Measurements from ENCODE around the gene MCF2L2.

MCF2L2 gene

GRCh38 chr3:183313351-183313750 is 115.1 kb downstream of the MCF2L2 start:
- Histone ChIP-seq H3K4me2 (ENCODE audit: low read length) (no peak overlapping the region), H3K36me3 (ENCODE audit: insufficient read depth, low read length) (no peaks in the 10 kb centered on the region), H3K4me1 (ENCODE audit: control insufficient read depth, insufficient read depth, low read length) (peaks cover 15% of the 10 kb centered on the region), H3K9ac (ENCODE audit: low read depth, low read length) (no peak overlapping the region), H3K4me3 (ENCODE audit: low read length) (no peak overlapping the region), H3K9me3 (replicated peaks; ENCODE audit: low read length) (no peaks in the 10 kb centered on the region), H3K27me3 (ENCODE audit: control insufficient read depth, insufficient read depth, low read length) (no peaks in the 10 kb centered on the region)

- Histone ChIP-seq H3K27me3 (ENCODE audit: control insufficient read depth, insufficient read depth, low read length) (no peaks in the 10 kb centered on the region), H3K9ac (ENCODE audit: low read depth, low read length) (no peak overlapping the region), H3K36me3 (ENCODE audit: insufficient read depth, low read length) (no peaks in the 10 kb centered on the region), H3K4me1 (ENCODE audit: control insufficient read depth, insufficient read depth, low read length) (peaks cover 8% of the 10 kb centered on the region), H3K4me3 (ENCODE audit: low read length) (no peak overlapping the region), H3K4me2 (ENCODE audit: low read length) (no peak overlapping the region), H3K9me3 (replicated peaks; ENCODE audit: low read length) (no peaks in the 10 kb centered on the region)
These were observed 116.0 kb downstream of the MCF2L2 start for GRCh38 chr3:183312433-183312832.

DNA sequence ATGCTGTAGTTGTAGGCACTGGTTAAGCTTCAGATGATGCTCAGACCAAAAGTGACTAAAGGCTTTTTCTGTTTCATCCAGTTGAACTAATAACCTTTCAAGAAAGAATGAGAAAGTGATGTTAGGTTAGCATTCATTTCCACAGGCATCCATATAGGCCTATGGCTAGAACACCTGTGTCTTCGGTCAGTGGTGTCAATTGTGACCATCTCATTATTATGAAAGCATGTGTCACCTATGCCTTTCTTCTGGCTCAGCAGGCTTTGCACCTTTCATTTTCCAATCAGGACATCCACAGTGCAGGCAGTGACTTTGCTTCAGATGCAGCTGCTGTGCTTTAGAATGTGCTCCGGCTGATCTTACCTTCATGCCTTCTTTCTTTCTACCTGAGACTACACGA is 117.5 kb downstream of the MCF2L2 start:
- H3K9ac ChIP-seq (ENCODE audit: low read depth, low read length) = no peak overlapping the region
- no peak overlapping the region for H3K4me3 ChIP-seq (ENCODE audit: low read length)
- H3K27me3 ChIP-seq (ENCODE audit: control insufficient read depth, insufficient read depth, low read length) = no peaks in the 10 kb centered on the region
- H3K9me3 ChIP-seq (replicated peaks; ENCODE audit: low read length) = no peaks in the 10 kb centered on the region
- peaks cover 19% of the 10 kb centered on the region for H3K4me1 ChIP-seq (ENCODE audit: control insufficient read depth, insufficient read depth, low read length)
- no peaks in the 10 kb centered on the region for H3K36me3 ChIP-seq (ENCODE audit: insufficient read depth, low read length)
- no peak overlapping the region for H3K4me2 ChIP-seq (ENCODE audit: low read length)

- no peaks in the 10 kb centered on the region for H3K36me3 ChIP-seq (ENCODE audit: insufficient read depth, low read length)
- no peak overlapping the region for H3K9ac ChIP-seq (ENCODE audit: low read depth, low read length)
- H3K4me3 ChIP-seq (ENCODE audit: low read length) = no peak overlapping the region
- H3K4me2 ChIP-seq (ENCODE audit: low read length) = no peak overlapping the region
- no peaks in the 10 kb centered on the region for H3K27me3 ChIP-seq (ENCODE audit: control insufficient read depth, insufficient read depth, low read length)
- H3K4me1 ChIP-seq (ENCODE audit: control insufficient read depth, insufficient read depth, low read length) = peaks cover 19% of the 10 kb centered on the region
- H3K9me3 ChIP-seq (replicated peaks; ENCODE audit: low read length) = no peaks in the 10 kb centered on the region
These were observed 119.1 kb downstream of the MCF2L2 start for GRCh38 chr3:183309276-183309675.

GRCh38 chr3:183308751-183309150 is 119.7 kb downstream of the MCF2L2 start:
- H3K9me3 ChIP-seq (replicated peaks; ENCODE audit: low read length) = no peaks in the 10 kb centered on the region
- H3K4me2 ChIP-seq (ENCODE audit: low read length) = no peak overlapping the region
- H3K4me1 ChIP-seq (ENCODE audit: control insufficient read depth, insufficient read depth, low read length) = peaks cover 19% of the 10 kb centered on the region
- H3K4me3 ChIP-seq (ENCODE audit: low read length) = no peak overlapping the region
- no peaks in the 10 kb centered on the region for H3K27me3 ChIP-seq (ENCODE audit: control insufficient read depth, insufficient read depth, low read length)
- H3K36me3 ChIP-seq (ENCODE audit: insufficient read depth, low read length) = no peaks in the 10 kb centered on the region
- H3K9ac ChIP-seq (ENCODE audit: low read depth, low read length) = no peak overlapping the region

- H3K4me3 ChIP-seq (ENCODE audit: low read length) = no peak overlapping the region
These were observed 120.7 kb downstream of the MCF2L2 start for GRCh38 chr3:183307749-183308148.

GRCh38 chr3:183306798-183307671 is 121.4 kb downstream of the MCF2L2 start:
- Histone ChIP-seq H3K36me3 (ENCODE audit: insufficient read depth, low read length) (no peaks in the 10 kb centered on the region), H3K9me3 (replicated peaks; ENCODE audit: low read length) (no peaks in the 10 kb centered on the region), H3K9ac (ENCODE audit: low read depth, low read length) (no peak overlapping the region), H3K4me2 (ENCODE audit: low read length) (no peak overlapping the region), H3K27me3 (ENCODE audit: control insufficient read depth, insufficient read depth, low read length) (no peaks in the 10 kb centered on the region), H3K4me3 (ENCODE audit: low read length) (no peak overlapping the region), H3K4me1 (ENCODE audit: control insufficient read depth, insufficient read depth, low read length) (peaks cover 24% of the 10 kb centered on the region)

More at GRCh38 chr3:183307749-183308148, 120.7 kb downstream of the MCF2L2 start:
- no peaks in the 10 kb centered on the region for H3K36me3 ChIP-seq (ENCODE audit: insufficient read depth, low read length)
- H3K9me3 ChIP-seq (replicated peaks; ENCODE audit: low read length) = no peaks in the 10 kb centered on the region
- no peak overlapping the region for H3K9ac ChIP-seq (ENCODE audit: low read depth, low read length)
- no peaks in the 10 kb centered on the region for H3K27me3 ChIP-seq (ENCODE audit: control insufficient read depth, insufficient read depth, low read length)
- H3K4me1 ChIP-seq (ENCODE audit: control insufficient read depth, insufficient read depth, low read length) = peaks cover 19% of the 10 kb centered on the region
- H3K4me2 ChIP-seq (ENCODE audit: low read length) = no peak overlapping the region

DNA sequence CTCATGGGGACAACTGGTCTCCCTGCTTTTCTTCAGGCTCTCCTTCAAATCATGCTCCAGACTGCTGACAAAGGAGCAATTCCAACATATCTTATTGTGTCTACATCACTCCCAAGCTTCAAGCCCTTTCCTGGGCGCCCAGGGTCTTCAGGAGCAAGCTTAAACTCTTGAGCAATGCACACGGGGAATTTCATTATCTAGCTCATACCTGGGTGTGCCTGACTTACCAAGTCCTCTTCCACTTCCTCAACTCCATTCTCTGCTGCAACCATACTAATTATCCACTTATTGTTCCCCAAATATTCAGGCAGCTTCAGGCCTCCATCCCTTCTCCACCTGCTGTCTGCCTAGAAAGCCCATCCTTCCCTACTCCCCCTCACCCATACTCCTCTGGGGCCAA is 124.7 kb downstream of the MCF2L2 start:
- no peak overlapping the region for H3K4me2 ChIP-seq (ENCODE audit: low read length)
- no peak overlapping the region for H3K9ac ChIP-seq (ENCODE audit: low read depth, low read length)
- no peaks in the 10 kb centered on the region for H3K9me3 ChIP-seq (replicated peaks; ENCODE audit: low read length)
- H3K4me3 ChIP-seq (ENCODE audit: low read length) = no peak overlapping the region
- no peaks in the 10 kb centered on the region for H3K36me3 ChIP-seq (ENCODE audit: insufficient read depth, low read length)
- peaks cover 42% of the 10 kb centered on the region for H3K4me1 ChIP-seq (ENCODE audit: control insufficient read depth, insufficient read depth, low read length)
- H3K27me3 ChIP-seq (ENCODE audit: control insufficient read depth, insufficient read depth, low read length) = no peaks in the 10 kb centered on the region

DNA sequence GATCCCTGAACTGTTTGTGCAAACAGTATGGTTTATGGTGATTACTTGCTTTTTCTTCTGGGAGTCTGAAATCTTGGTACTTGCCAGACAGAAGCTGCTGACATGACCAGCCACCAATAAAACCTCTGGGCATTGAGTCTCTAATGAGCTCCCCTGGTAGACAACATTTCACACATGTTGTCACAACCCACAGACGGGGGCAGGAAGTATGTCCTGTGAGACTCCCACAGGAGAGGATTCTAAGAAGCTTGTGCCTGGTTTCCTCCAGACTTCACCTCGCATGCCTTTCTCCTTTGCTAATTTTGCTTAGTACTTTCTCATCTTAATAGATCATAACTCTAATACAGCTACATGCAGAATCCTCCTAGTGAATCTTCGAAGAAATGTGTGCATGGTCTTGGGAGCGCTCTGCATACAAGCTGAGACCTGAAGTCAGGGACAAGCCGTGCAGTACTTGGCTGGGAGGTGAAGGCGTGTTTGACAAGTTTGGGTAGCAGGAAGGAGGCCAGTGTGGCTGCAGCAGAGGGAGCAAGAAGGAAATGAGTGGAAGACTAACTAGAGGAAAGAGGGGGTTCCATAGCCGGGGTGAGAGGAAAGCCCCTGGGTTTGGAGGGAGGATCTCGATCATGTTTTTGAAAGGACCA is 126.4 kb downstream of the MCF2L2 start:
- no peak overlapping the region for H3K4me2 ChIP-seq (ENCODE audit: low read length)

GRCh38 chr3:183300996-183301562 is 127.3 kb downstream of the MCF2L2 start:
- H3K4me3 ChIP-seq (ENCODE audit: low read length) = no peak overlapping the region
- no peaks in the 10 kb centered on the region for H3K9me3 ChIP-seq (replicated peaks; ENCODE audit: low read length)
- no peak overlapping the region for H3K9ac ChIP-seq (ENCODE audit: low read depth, low read length)
- H3K36me3 ChIP-seq (ENCODE audit: insufficient read depth, low read length) = peaks cover 5% of the 10 kb centered on the region
- no peak overlapping the region for H3K4me2 ChIP-seq (ENCODE audit: low read length)
- peaks cover 39% of the 10 kb centered on the region for H3K4me1 ChIP-seq (ENCODE audit: control insufficient read depth, insufficient read depth, low read length)
- H3K27me3 ChIP-seq (ENCODE audit: control insufficient read depth, insufficient read depth, low read length) = no peaks in the 10 kb centered on the region

More for the DNA sequence above, 126.4 kb downstream of the MCF2L2 start:
- Histone ChIP-seq H3K36me3 (ENCODE audit: insufficient read depth, low read length) (peaks cover under 1% of the 10 kb centered on the region), H3K4me3 (ENCODE audit: low read length) (no peak overlapping the region), H3K9me3 (replicated peaks; ENCODE audit: low read length) (no peaks in the 10 kb centered on the region), H3K4me1 (ENCODE audit: control insufficient read depth, insufficient read depth, low read length) (peaks cover 46% of the 10 kb centered on the region), H3K27me3 (ENCODE audit: control insufficient read depth, insufficient read depth, low read length) (no peaks in the 10 kb centered on the region), H3K9ac (ENCODE audit: low read depth, low read length) (no peak overlapping the region)

DNA sequence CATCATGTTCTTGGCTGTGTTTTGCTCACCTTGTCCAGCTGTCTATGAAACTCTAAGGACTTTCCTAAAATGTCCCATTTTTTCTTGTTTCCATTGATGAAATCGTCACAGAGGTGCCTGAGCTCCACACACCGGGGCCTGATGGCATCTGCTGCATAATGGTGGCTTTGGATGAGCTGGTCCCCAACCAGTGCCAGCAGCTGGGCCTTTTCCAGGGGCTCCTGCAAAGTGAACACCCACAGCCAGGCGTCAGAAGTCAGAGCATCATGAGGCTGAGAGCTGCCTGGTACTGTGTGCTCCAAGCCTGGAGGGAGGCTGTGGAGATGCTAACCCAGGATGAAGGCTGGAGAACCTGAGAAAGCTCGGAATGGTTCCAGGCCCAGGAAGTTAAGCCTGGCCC is 128.4 kb downstream of the MCF2L2 start:
- H3K4me1 ChIP-seq (ENCODE audit: control insufficient read depth, insufficient read depth, low read length) = peaks cover 46% of the 10 kb centered on the region
- no peak overlapping the region for H3K4me3 ChIP-seq (ENCODE audit: low read length)
- no peak overlapping the region for H3K9ac ChIP-seq (ENCODE audit: low read depth, low read length)
- no peaks in the 10 kb centered on the region for H3K9me3 ChIP-seq (replicated peaks; ENCODE audit: low read length)
- peaks cover 5% of the 10 kb centered on the region for H3K36me3 ChIP-seq (ENCODE audit: insufficient read depth, low read length)
- H3K27me3 ChIP-seq (ENCODE audit: control insufficient read depth, insufficient read depth, low read length) = no peaks in the 10 kb centered on the region
- H3K4me2 ChIP-seq (ENCODE audit: low read length) = no peak overlapping the region
